ENCODE results near the gene TMPRSS6.

The TMPRSS6 gene

GRCh38 chr22:37109242-37109917 lies at the start of gene TMPRSS6:
Gene TMPRSS6 (minus strand): TSS chr22:37109713. CDS start chr22:37103417, 6,296 bp downstream.
- DNase-seq: no peak

- no peak for DNase-seq
Observed at GRCh38 chr22:37158963-37159290, 49.4 kb upstream of the TMPRSS6 start.

- DNase-seq: no peak
Observed at GRCh38 chr22:37157516-37158285, 48.2 kb upstream of the TMPRSS6 start.

- no peak for DNase-seq
Observed at GRCh38 chr22:37156686-37157435, 47.3 kb upstream of the TMPRSS6 start.

GRCh38 chr22:37155971-37156370 lies 46.5 kb upstream of the TMPRSS6 start:
- DNase-seq: no peak

- no peak for DNase-seq
Observed at GRCh38 chr22:37154925-37155712, 45.6 kb upstream of the TMPRSS6 start.

GRCh38 chr22:37153901-37154300 lies 44.4 kb upstream of the TMPRSS6 start:
- no peak for DNase-seq

GRCh38 chr22:37151401-37151800 lies 41.9 kb upstream of the TMPRSS6 start:
- DNase-seq: peak; percentile 39

- no peak for DNase-seq
Observed at GRCh38 chr22:37150701-37151100, 41.2 kb upstream of the TMPRSS6 start.

GRCh38 chr22:37148742-37149665 lies 39.5 kb upstream of the TMPRSS6 start:
- DNase-seq: no peak

GRCh38 chr22:37148031-37148651 lies 38.6 kb upstream of the TMPRSS6 start:
- no peak for DNase-seq

- DNase-seq: no peak
Observed at GRCh38 chr22:37147186-37147990, 37.9 kb upstream of the TMPRSS6 start.

GRCh38 chr22:37146507-37147180 lies 37.1 kb upstream of the TMPRSS6 start:
- DNase-seq: no peak

GRCh38 chr22:37146051-37146385 lies 36.5 kb upstream of the TMPRSS6 start:
- no peak for DNase-seq

GRCh38 chr22:37145180-37146050 lies 35.9 kb upstream of the TMPRSS6 start:
- DNase-seq: no peak

GRCh38 chr22:37144180-37144554 lies 34.7 kb upstream of the TMPRSS6 start:
- DNase-seq: no peak

GRCh38 chr22:37141971-37142370 lies 32.5 kb upstream of the TMPRSS6 start:
- DNase-seq: no peak

GRCh38 chr22:37141476-37141875 lies 32.0 kb upstream of the TMPRSS6 start:
- DNase-seq: no peak

GRCh38 chr22:37140686-37141323 lies 31.3 kb upstream of the TMPRSS6 start:
- DNase-seq: no peak

Data from MV-4-11 (cell line).